H1 (cell line): ENCODE measurements around the gene NDUFS7. TPM values are rescaled to one million over a fixed set of nuclear protein-coding genes. Genes with fewer than 3 reads are reported as not detected.

Experiments used
- CTCF ChIA-PET: fragments of 300-600 bp; sonication (Branson Sonifier 250); formaldehyde crosslinking; loops from one replicate; lab custom pipeline; 2021; ENCODE audit not compliant: partially characterized antibody; lab: Charles Lee
- POLR2A ChIA-PET: fragments of 300-600 bp; sonication (Branson Sonifier 250); formaldehyde crosslinking; loops from one replicate; lab custom pipeline; 2021; ENCODE audit warnings: inconsistent platforms; ENCODE audit not compliant: partially characterized antibody; lab: Charles Lee
- DNase-seq, 2 experiments: peaks; one replicate each; pipeline versions ENCODE4 v3.0.0 to v3.0.0-alpha.2; 2010 to 2022; ENCODE audit warnings: low spot score in 2 of 2, low read depth in 1 of 2, mixed read lengths in 1 of 2
- FAIRE-seq: peaks from 2 replicates; lab custom pipeline; 2011; peaks lifted over from hg19 to GRCh38; lab: Jason Lieb, UNC
- H2AFZ ChIP-seq: 2 replicates; pipeline ENCODE4 v1.8.1; 2012; ENCODE audit warnings: low read length, inconsistent platforms
- H2AK5ac ChIP-seq: 2 replicates; pipeline ENCODE4 v1.6.1; 2013; ENCODE audit warnings: low read depth, low read length
- H2BK120ac ChIP-seq: replicated peaks from 2 replicates; pipeline ENCODE3; 2013; ENCODE audit warnings: low read depth, low read length, inconsistent platforms
- H2BK12ac ChIP-seq: 2 replicates; pipeline ENCODE4 v1.6.1; 2013; ENCODE audit warnings: low read depth, low read length
- H2BK15ac ChIP-seq: 2 replicates; pipeline ENCODE4 v1.6.1; 2013; ENCODE audit warnings: low read length
- H2BK20ac ChIP-seq: 2 replicates; pipeline ENCODE4 v1.6.1; 2013; ENCODE audit warnings: low read length
- H2BK5ac ChIP-seq: 2 replicates; pipeline ENCODE4 v1.6.1; 2013; ENCODE audit warnings: low read depth, low read length
- H3K14ac ChIP-seq: 2 replicates; pipeline ENCODE4 v1.6.1; 2013; ENCODE audit warnings: inconsistent platforms; ENCODE audit not compliant: insufficient read length
- H3K18ac ChIP-seq: 2 replicates; pipeline ENCODE4 v1.6.1; 2013; ENCODE audit warnings: low read length; ENCODE audit errors: extremely low read depth
- H3K23ac ChIP-seq: 2 replicates; pipeline ENCODE4 v1.6.1; 2013; ENCODE audit warnings: inconsistent platforms; ENCODE audit not compliant: insufficient read length
- H3K23me2 ChIP-seq: 2 replicates; pipeline ENCODE4 v1.6.1; 2013; ENCODE audit warnings: low read depth, low read length
- H3K27ac ChIP-seq: 2 replicates; pipeline ENCODE4 v1.6.1; 2011; ENCODE audit warnings: low read depth, low read length, inconsistent platforms
- H3K27me3 ChIP-seq, 4 experiments: replicated peaks in 1 of 4; 1 replicate in 1 of 4; 2 replicates in 3 of 4; pipeline versions ENCODE4 v1.6.1 to v1.8.1; 2011 to 2013; ENCODE audit warnings: low read length in 3 of 4, mild to moderate bottlenecking in 3 of 4, inconsistent platforms in 2 of 4, mixed read lengths in 2 of 4, moderate library complexity in 1 of 4; ENCODE audit not compliant: control insufficient read depth in 3 of 4, insufficient read depth in 3 of 4; ENCODE audit errors: extremely low read depth in 1 of 4
- H3K36me3 ChIP-seq, 4 experiments: 2 replicates each; pipeline versions ENCODE4 v1.6.1 to v1.8.1; 2011 to 2013; ENCODE audit warnings: mild to moderate bottlenecking in 4 of 4, low read length in 3 of 4, moderate library complexity in 2 of 4, control low read depth in 1 of 4, inconsistent platforms in 1 of 4; ENCODE audit not compliant: insufficient read depth in 4 of 4, control insufficient read depth in 2 of 4
- H3K4ac ChIP-seq: replicated peaks from 2 replicates; pipeline ENCODE3; 2013; ENCODE audit warnings: low read length, low read depth, mixed read lengths, inconsistent platforms; ENCODE audit not compliant: insufficient read length
- H3K4me1 ChIP-seq, 4 experiments: replicated peaks in 1 of 4; 1 replicate in 1 of 4; 2 replicates in 3 of 4; pipeline versions ENCODE4 v1.6.1 to v1.8.1; 2011 to 2013; ENCODE audit warnings: low read length in 3 of 4, inconsistent platforms in 2 of 4, mixed read lengths in 1 of 4; ENCODE audit not compliant: insufficient read depth in 4 of 4, control insufficient read depth in 3 of 4
- H3K4me2 ChIP-seq, 2 experiments: 2 replicates each; pipeline versions ENCODE4 v1.6.1 to v1.8.1; 2011 to 2013; ENCODE audit warnings: low read depth in 2 of 2, low read length in 2 of 2, control low read depth in 1 of 2, inconsistent platforms in 1 of 2, mild to moderate bottlenecking in 1 of 2; ENCODE audit not compliant: insufficient read depth in 1 of 2
- H3K4me3 ChIP-seq, 4 experiments: fragments of 200-600, 300-600 bp in 1 of 4; sonication (generic), shearing (Covaris generic), sonication (Bioruptor Twin) in 1 of 4; 2 replicates each; pipeline versions ENCODE4 v1.5.1 to v1.8.1; 2011 to 2016; ENCODE audit warnings: low read length in 4 of 4, low read depth in 3 of 4, control low read depth in 2 of 4, inconsistent platforms in 2 of 4, mild to moderate bottlenecking in 2 of 4, mixed read lengths in 1 of 4, moderate library complexity in 1 of 4; ENCODE audit not compliant: insufficient read depth in 2 of 4; ENCODE audit errors: extremely low read depth in 1 of 4
- H3K56ac ChIP-seq: replicated peaks from 2 replicates; pipeline ENCODE3; 2013; ENCODE audit warnings: low read depth, mild to moderate bottlenecking, mixed read lengths, low read length, inconsistent platforms; ENCODE audit not compliant: insufficient read length
- H3K79me1 ChIP-seq: 2 replicates; pipeline ENCODE4 v1.6.1; 2013; ENCODE audit warnings: low read depth, low read length, control low read depth
- H3K79me2 ChIP-seq, 2 experiments: 2 replicates each; pipeline versions ENCODE4 v1.6.1 to v1.8.1; 2012 to 2013; ENCODE audit warnings: low read length in 2 of 2, mild to moderate bottlenecking in 2 of 2, inconsistent platforms in 1 of 2; ENCODE audit not compliant: insufficient read depth in 2 of 2, control insufficient read depth in 1 of 2
- H3K9ac ChIP-seq, 4 experiments: replicated peaks in 1 of 4; 1 replicate in 1 of 4; 2 replicates in 3 of 4; pipeline versions ENCODE4 v1.6.1 to v1.8.1; 2011 to 2013; ENCODE audit warnings: low read depth in 3 of 4, low read length in 3 of 4, control low read depth in 2 of 4, mild to moderate bottlenecking in 2 of 4, moderate library complexity in 2 of 4, inconsistent platforms in 1 of 4; ENCODE audit errors: extremely low read depth in 1 of 4
- H3K9me3 ChIP-seq, 2 experiments: 2 replicates each; pipeline versions ENCODE4 v1.6.1 to v1.8.1; 2012 to 2013; ENCODE audit warnings: mild to moderate bottlenecking in 2 of 2, moderate library complexity in 2 of 2, control low read depth in 1 of 2, inconsistent platforms in 1 of 2, low read depth in 1 of 2, low read length in 1 of 2, mixed read lengths in 1 of 2; ENCODE audit not compliant: insufficient read depth in 2 of 2
- H4K20me1 ChIP-seq, 2 experiments: replicated peaks in 1 of 2; 2 replicates each; pipeline versions ENCODE3 to v1.8.1; 2011 to 2013; ENCODE audit warnings: inconsistent platforms in 2 of 2, low read length in 2 of 2, mild to moderate bottlenecking in 1 of 2; ENCODE audit not compliant: insufficient read depth in 2 of 2, control insufficient read depth in 1 of 2
- H4K5ac ChIP-seq: 2 replicates; pipeline ENCODE4 v1.6.1; 2013; ENCODE audit warnings: low read length, low read depth, mixed read lengths, inconsistent platforms; ENCODE audit not compliant: insufficient read length
- H4K8ac ChIP-seq: 2 replicates; pipeline ENCODE4 v1.8.0; 2013; ENCODE audit warnings: mild to moderate bottlenecking, moderate library complexity, low read length, inconsistent platforms; ENCODE audit not compliant: insufficient read depth; ENCODE audit errors: extremely low read depth
- H4K91ac ChIP-seq: replicated peaks from 2 replicates; pipeline ENCODE3; 2013; ENCODE audit warnings: low read length, mixed read lengths, inconsistent platforms; ENCODE audit not compliant: insufficient read length
- BRCA1 ChIP-seq: IDR thresholded peaks from 2 replicates; pipeline ENCODE4 v1.6.1; 2012; ENCODE audit warnings: low read depth, low read length, improper control_type of control experiment
- CBX5 ChIP-seq: fragments of 300-800, 300-1000 bp; sonication (generic); IDR thresholded peaks from 2 replicates; pipeline ENCODE4 v1.7.1; 2016; ENCODE audit warnings: antibody characterized with exemption, low read length, low read depth
- CHD2 ChIP-seq: IDR thresholded peaks from 2 replicates; pipeline ENCODE4 v1.6.1; 2012; ENCODE audit warnings: low read length, improper control_type of control experiment
- NRF1 ChIP-seq: IDR thresholded peaks from 2 replicates; pipeline ENCODE4 v1.6.1; 2011; ENCODE audit warnings: mild to moderate bottlenecking, low read depth, low read length, improper control_type of control experiment
- PHF8 ChIP-seq: fragments of 200-600 bp; sonication (generic); conservative IDR thresholded peaks from 2 replicates; pipeline ENCODE4 v1.7.1; 2012; ENCODE audit warnings: low read depth, mild to moderate bottlenecking, inconsistent platforms, low read length, moderate library complexity
- RAD21 ChIP-seq, 2 experiments: IDR thresholded peaks in 1 of 2; conservative IDR thresholded peaks in 1 of 2; 2 replicates each; pipeline ENCODE4 v1.6.1; 2011; ENCODE audit warnings: low read depth in 2 of 2, low read length in 2 of 2, improper control_type of control experiment in 1 of 2, inconsistent platforms in 1 of 2, mild to moderate bottlenecking in 1 of 2, moderate library complexity in 1 of 2
- RNF2 ChIP-seq: fragments of 200-900, 300-1000 bp; sonication (generic); IDR thresholded peaks from 2 replicates; pipeline ENCODE4 v1.7.1; 2016; ENCODE audit warnings: borderline replicate concordance, low read depth, mild to moderate bottlenecking, antibody characterized with exemption, low read length; ENCODE audit not compliant: poor library complexity, severe bottlenecking; ENCODE audit errors: missing control alignments
- RXRA ChIP-seq: IDR thresholded peaks from 2 replicates; pipeline ENCODE4 v1.6.1; 2011; ENCODE audit warnings: low read depth, mild to moderate bottlenecking, low read length, moderate library complexity; ENCODE audit not compliant: insufficient read depth
- SUZ12 ChIP-seq: fragments of 200-600 bp; sonication (generic); IDR thresholded peaks from 2 replicates; pipeline ENCODE4 v1.6.1; 2012; ENCODE audit warnings: mild to moderate bottlenecking, inconsistent platforms, low read length, moderate library complexity, mixed read lengths
- WGBS, 2 experiments: shearing (Covaris generic) in 1 of 2; methylation state at CpG; one replicate each; pipeline versions ENCODE4 v1.1.6 to v1.1.7; 2013 to 2015; ENCODE audit warnings: low lambda C conversion rate in 2 of 2, mixed read lengths in 2 of 2, inconsistent platforms in 1 of 2, low coverage in 1 of 2, missing lambda C conversion rate in 1 of 2; ENCODE audit not compliant: insufficient replicate concordance in 2 of 2, insufficient coverage in 1 of 2, insufficient read length in 1 of 2; ENCODE audit errors: extremely low coverage in 1 of 2, missing lambda C conversion rate in 1 of 2; 5-methylcytosine and 5-hydroxymethylcytosine counted together
- polyA plus RNA-seq, 7 experiments: library from polyadenylated mRNA; depleted of rRNA in 3 of 7; stranded (reverse) in 5 of 7; unstranded in 2 of 7; fragments of >200 nt in 5 of 7; fragments of 200-250 nt in 2 of 7; gene quantifications; 1 replicate in 5 of 7; 2 replicates in 1 of 7; 4 replicates in 1 of 7; pipeline versions ENCODE4 v1.2.1 to v1.2.3, GENCODE V29; 2011 to 2013; ENCODE audit warnings: missing spikeins in 2 of 7, mixed read lengths in 2 of 7
- total RNA-seq: library from RNA; stranded (reverse); fragmentation: NEBNext Ultra II Directional; extraction: Animal tissue kit (Norgen Biotek cat#: 25700); gene quantifications from 2 replicates; pipeline ENCODE4 v1.2.1, GENCODE V29; 2021
- TF ChIP-seq, protein P1 (sequence below): IDR thresholded peaks from 2 replicates; pipeline ENCODE4 v1.6.1; 2012; ENCODE audit warnings: inconsistent platforms

Gene NDUFS7
- total and polyA plus RNA-seq, 2 of the 8 experiments (the other 6 are each of a cell fraction or from before 2014, with no cell fraction given) = 78.1 to 309 TPM

- no peak overlapping the region for H2BK120ac ChIP-seq
- no peaks in the 10 kb centered on the region; a peak in 1 of 4 replicates for H3K9me3 ChIP-seq
- H3K18ac ChIP-seq = no peak overlapping the region
- H3K79me1 ChIP-seq = 0 out of 2 replicates have a peak, but pooled peaks cover 9% of the 10 kb centered on the region
- H3K4ac ChIP-seq = no peak overlapping the region
- H2BK20ac ChIP-seq = no peak overlapping the region
- no peak overlapping the region for H3K4me2 ChIP-seq
- no peaks in the 10 kb centered on the region for H3K27me3 ChIP-seq
- H3K14ac ChIP-seq = no peak overlapping the region
- ChIA-PET CTCF (interaction anchor here (1.7 kb wide), 1 partner anchor 74 kb away, joined by 5 read pairs; no protein-coding TSS in a partner anchor), POLR2A (interaction anchor here (1.2 to 1.6 kb wide), 2 partner anchors 117 to 120 kb away, joined by 3 to 8 read pairs; partner anchors contain the start of gene CIRBP)
- H4K8ac ChIP-seq = peak overlapping the region; percentile 11
- H4K91ac ChIP-seq = no peak overlapping the region
- FAIRE-seq (no peak), DNase-seq (no peak)
- peaks cover 4 to 19% of the 10 kb centered on the region in 2 experiments for H4K20me1 ChIP-seq
- H3K23ac ChIP-seq = no peak overlapping the region
- H3K23me2 ChIP-seq = peaks cover 1% of the 10 kb centered on the region; the same call in 1 of the 2 replicates
- no peak overlapping the region for H3K4me3 ChIP-seq
- peaks cover 0 to 3% (median 0%) of the 10 kb centered on the region in 4 experiments; a peak in 2 of 7 replicates for H3K4me1 ChIP-seq
- no peak overlapping the region for H3K9ac ChIP-seq
- H2BK12ac ChIP-seq = no peak overlapping the region
- H2AK5ac ChIP-seq = no peak overlapping the region
- no peak overlapping the region for H2AFZ ChIP-seq
- H3K56ac ChIP-seq = no peak overlapping the region
- no peak overlapping the region for H4K5ac ChIP-seq
- no peak overlapping the region for H3K27ac ChIP-seq
- H2BK5ac ChIP-seq = no peak overlapping the region
- H3K36me3 ChIP-seq = peaks cover 0 to 20% (median 13%) of the 10 kb centered on the region in 4 experiments; a peak in 6 of 8 replicates
- peaks cover 0 to 4% of the 10 kb centered on the region in 2 experiments; a peak in 1 of 4 replicates for H3K79me2 ChIP-seq
- no peak overlapping the region for H2BK15ac ChIP-seq
- 94% methylated on average over 34 of the region's 39 CpGs; no CpG with 5 or more reads in 1 of the 2 experiments for WGBS, 2 experiments
- TF ChIP-seq CBX5 (no peak), RNF2 (no peak), BRCA1 (no peak), PHF8 (no peak), SUZ12 (no peak), RXRA (no peak), RAD21 (IDR thresholded peaks at IDR 0.05 in 1 of 2, conservative IDR thresholded peaks at IDR 0.05 in 1 of 2; ENCODE audit: low read depth in 2 of 2, low read length in 2 of 2) (no peak), NRF1 (no peak), CHD2 (no peak)
- TF ChIP-seq, protein P1, sequence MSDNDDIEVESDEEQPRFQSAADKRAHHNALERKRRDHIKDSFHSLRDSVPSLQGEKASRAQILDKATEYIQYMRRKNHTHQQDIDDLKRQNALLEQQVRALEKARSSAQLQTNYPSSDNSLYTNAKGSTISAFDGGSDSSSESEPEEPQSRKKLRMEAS = no peak
Observed at GRCh38 chr19:1389033-1389940, 5.6 kb downstream of the NDUFS7 start.
